HG03460 (cell line): ENCODE results near the gene CDK10.
"Not testable (repeated sequence)": the region's sequence is repeated elsewhere in the genome, so short reads cannot be mapped to it uniquely, and the experiment has no call there.

Experiments
- ATAC-seq: cut with Tn5 transposase; IDR thresholded peaks from one replicate; pipeline ENCODE4 v1.9.1; 2021; ENCODE audit not compliant: unreplicated experiment

Gene CDK10, protein sequence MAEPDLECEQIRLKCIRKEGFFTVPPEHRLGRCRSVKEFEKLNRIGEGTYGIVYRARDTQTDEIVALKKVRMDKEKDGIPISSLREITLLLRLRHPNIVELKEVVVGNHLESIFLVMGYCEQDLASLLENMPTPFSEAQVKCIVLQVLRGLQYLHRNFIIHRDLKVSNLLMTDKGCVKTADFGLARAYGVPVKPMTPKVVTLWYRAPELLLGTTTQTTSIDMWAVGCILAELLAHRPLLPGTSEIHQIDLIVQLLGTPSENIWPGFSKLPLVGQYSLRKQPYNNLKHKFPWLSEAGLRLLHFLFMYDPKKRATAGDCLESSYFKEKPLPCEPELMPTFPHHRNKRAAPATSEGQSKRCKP

DNA sequence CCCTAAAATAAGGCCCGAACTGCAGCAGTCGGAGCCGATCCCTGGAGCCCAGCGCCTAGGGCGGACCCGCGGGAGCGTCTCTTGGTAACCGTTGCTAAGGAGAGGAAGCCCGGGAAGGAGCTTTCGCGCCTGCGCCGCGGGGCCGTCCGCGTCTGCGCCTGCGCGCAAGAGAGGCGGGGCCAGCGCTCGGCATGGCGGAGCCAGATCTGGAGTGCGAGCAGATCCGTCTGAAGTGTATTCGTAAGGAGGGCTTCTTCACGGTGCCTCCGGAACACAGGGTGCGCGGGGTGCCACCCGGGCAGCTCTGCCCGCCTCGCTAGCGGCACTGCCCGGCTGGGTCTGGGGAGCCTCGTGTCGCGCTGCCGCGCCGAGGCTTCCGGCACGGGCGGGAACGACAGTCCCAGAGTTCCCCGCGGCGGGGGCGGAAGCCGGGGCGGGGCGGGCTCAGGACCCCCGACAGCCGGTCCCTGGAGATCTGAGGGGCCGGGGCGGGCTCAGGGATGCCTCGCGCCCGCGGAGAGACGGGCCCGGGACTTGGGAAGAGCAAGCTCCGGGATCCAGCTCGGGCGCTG is at the start of gene CDK10:
CDK10 (plus strand) TSS at position 170 of the 572 bp plus-strand sequence; CDS start at position 192, 22 bp downstream.
- ATAC-seq, result peak; percentile 64

DNA sequence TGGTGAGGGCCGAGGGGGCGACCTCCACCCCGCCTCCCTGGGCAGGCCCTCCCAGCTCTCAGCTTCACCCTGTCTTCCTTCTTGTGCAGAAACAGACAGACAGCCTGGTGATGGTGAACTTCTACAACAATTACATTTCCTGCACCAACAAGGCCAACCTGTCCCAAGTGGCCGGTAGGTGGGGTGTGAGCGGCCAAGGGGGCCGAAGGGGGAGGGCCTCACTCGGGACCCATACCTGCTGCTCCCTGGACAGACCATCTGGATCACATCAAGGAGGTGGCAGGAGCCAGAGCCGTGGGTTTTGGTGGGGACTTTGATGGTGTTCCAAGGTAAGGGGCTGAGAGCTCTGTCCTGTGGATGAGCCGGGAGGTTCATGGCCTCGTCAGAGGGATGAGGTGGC is 49.1 kb upstream of the CDK10 start:
- no peak for ATAC-seq

DNA sequence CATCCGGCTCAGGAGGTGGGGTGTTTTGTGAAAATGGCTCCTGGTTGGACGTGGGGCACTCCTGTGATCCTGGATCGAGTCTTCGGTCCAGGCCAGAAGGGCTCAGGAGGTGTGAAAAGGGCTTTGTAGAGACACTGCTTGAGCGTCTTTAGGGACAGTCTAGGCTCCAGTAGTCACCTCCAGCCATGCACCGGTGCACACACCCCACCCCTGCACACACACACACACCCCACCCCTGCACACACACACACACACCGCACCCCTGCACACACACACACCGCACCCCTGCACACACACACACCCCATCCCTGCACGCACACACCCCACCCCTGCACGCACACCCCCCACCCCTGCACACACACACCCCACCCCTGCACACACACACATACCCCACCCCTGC is 48.0 kb upstream of the CDK10 start:
- ATAC-seq, result no peak

DNA sequence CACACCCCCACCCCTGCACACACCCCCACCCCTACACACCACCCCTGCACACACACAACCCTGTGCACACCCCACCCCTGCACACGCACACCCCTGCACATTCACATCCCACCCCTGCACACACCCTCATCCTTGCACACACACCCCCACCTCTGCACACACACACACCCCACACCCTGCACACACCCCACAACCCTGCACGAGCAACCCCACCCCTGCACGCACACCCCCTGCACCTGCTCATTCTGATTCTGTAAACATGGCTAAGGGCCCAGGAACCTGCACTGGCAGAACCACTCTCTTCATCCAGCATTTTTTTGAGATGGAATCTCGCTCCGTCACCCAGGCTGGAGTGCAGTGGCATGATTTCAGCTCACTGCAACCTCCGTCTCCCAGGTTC is 47.1 kb upstream of the CDK10 start:
- ATAC-seq, result no peak

DNA sequence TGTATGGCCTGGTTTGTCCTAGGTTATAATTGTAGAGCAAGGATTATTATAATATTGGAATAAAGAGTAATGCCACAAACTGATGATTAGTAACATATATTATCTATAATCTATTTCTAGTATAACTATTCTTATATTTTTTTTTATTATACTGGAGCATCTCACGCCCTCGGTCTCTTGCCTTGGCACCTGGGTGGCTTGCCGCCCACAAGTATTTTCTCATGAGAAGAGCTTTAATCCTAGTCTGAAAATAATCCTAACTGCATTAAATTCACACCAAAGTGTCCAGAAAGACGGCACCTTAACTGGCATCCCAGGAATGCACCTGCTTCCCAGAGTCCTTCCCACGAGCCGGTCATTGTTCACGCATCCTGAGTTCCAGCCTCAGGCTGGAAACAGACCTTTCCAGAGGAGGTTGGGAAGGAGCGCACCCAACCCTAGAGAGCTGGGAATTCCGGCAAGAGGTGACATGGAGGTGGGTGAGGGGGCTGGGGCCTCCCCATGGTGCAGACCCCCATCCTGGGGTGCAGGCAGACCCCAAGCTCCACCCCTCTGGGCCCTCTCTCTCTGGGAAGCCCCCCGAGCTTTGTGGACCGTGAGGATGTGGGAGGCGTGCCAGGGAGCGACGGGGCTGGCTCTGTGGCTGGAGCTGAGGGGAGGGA is 44.9 kb upstream of the CDK10 start:
- ATAC-seq, result no peak

DNA sequence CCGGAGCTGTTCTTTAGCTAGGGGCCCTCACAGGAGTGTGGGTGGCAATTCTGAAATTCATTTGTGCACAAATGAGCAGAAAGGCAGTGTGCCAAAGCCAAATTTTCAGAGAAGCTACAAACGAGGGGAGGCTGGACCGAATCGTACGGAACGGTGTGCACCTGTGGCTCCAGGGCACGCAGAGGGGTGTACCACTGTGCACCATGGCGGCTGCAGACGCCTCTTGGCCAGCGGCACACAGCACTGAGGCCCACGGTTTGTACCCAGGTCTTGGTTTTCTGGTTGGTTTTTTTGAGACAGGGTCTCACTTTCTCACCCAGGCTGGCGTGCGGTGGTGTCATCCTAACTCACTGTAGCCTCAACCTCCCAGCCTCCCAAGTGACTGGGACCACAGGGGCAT is 43.9 kb upstream of the CDK10 start:
- no peak for ATAC-seq

DNA sequence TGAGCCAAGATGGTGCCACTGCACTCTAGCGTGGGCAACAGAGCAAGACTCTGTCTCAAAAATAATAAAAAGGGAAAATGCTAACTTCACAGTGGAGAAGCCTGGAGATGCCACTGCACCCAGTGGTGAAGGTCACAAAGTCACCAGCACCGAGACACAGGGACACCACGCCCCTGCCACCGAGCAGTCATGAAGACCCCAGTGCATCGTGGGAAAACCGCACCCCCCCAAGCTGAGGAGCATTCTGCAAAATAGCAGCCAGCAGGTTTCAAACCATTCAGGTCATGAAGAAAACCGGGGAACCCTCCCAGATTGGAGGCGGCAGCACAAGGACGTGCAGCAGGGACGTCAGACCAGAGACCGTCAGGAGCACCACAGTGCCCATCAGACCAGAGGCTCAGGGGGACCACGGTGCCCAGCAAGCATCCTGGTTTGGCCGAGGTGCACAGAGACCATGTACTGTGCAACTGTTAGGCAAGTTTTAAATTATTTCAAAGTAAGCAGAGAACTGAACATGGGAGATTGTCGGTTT is 42.7 kb upstream of the CDK10 start:
- ATAC-seq, result no peak

DNA sequence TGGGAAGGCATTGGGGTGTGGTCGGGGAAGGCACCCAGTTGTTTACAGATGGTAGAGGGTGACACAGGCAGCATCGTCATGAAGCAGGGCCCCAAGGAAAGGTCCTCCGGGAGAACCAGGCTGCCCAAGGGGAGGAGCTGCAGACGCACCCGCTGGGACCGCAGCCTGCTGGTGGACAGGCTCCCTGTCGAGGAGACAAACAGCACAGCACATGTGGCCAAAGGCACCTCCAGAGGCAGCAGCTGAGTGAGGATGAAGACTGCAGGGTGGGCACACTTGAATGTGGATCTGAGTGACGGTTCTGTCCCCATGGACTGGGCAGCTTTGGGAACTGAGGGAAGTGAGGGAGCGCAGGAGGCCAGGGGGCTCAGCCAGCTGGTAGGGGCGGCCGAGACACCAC is 41.4 kb upstream of the CDK10 start:
- no peak for ATAC-seq

DNA sequence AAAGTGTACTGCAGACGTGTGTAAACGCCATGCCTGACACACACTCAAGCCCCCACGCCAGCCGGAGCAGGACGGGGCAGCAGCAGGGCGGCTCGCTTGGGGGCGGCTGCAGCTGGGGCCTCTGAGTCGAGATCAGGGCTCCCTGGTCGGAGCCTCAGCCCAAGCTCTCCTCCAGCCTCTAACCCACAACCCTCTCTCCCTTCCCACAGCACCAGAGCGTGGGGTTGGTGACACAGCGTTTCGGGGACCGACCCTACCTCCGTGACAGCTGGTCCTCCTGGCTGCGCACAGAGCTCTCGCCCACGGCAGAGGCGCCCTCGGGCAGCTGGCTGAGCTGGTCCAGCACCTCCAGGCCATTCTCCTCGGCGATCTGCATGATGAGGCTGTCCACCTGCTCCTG is 40.2 kb upstream of the CDK10 start:
- no peak for ATAC-seq

DNA sequence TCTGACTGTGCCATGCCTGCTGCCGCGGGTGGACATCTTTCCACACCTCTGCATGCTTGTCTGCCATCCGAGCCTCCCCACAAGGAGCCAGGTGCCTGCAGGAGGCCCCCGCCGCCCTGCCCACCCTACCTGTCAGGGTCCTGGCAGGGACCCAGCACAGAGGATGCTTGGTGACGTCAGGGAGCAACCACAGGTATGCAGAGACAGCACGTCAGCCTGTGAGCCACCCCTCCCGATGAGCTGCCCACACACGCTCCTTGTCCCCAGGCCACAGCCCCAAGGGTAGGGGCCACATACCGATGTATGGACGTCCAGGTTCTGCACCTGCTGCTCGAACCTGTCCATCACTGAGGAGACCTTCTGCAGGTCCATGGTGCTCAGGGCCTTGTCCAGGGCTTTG is 39.6 kb upstream of the CDK10 start:
- no peak for ATAC-seq

DNA sequence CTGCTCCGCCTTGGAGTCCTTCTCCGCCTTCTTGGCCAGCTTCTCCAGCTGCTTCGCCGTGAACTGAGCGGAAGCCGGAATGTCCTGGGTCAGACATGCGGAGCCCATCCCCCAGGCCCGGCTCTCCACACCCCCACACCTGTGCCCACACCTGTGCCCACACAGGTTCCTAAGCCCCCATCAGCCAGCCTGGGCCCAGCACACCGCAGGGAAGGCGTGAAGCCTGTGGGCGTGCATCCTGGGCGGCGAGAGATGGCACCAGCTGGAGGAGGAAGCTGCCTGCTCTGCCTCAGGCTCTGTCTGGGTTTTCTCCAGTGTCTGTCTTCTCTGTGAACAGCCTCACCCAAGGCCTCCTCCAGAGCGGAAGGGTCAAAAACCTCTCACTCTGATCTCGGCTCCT is 34.9 kb upstream of the CDK10 start:
- no peak for ATAC-seq

DNA sequence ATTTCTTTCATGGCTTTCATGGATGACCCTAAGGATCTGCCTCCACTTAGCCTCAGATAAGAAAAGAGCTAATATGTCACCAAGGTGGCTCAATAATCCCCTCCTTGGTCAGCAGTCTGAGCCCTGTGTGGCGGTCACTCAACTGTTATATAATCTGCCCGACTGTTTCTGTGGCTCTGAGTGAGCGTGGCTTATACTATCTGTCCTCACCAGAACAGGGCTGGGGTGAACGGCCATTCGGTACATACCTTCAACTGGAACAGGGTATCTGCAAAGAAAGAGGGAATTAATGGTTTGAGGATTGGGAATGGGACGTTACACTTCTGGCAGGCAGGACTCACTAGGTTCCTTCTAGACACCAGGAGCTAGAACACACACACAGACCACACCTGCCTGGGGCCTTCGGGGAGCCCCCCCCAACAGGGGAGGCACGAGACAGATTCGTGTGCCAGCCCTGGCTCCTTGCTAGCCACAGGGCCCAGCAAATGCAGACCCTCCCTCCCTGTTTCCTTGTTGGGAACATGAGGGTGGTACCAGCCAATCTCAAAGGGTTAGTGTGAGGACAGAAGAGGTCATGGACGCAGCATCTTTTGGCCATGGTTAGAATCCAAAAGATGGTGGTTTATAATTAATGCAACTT is 32.7 kb upstream of the CDK10 start:
- ATAC-seq, result no peak

DNA sequence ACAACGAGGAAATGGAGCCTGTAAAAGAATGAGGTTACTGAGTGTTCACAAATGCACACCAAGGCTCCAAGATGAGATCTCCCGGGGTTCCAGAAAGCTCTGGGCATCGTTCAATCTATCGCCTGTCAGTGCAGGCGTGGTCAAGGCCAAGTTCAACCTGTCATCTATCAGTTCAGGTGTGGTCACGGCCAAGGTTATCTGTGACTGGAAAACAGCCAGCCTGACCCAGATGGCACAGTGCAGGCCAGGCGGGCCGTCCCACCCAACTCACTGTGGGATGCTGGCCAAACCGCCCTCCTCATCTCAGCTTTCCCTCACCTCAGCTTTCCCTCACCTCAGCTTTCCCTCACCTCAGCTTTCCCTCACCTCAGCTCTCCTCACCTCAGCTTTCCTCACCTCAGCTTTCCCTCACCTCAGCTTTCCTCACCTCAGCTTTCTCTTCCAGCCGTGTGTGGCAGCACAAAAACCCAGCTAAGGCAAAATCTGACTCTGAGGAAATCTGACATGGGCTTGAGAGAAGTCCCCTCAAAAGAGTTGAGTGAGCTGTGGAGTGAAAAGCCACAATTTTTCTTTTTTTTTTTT is 31.3 kb upstream of the CDK10 start:
- ATAC-seq, result no peak

DNA sequence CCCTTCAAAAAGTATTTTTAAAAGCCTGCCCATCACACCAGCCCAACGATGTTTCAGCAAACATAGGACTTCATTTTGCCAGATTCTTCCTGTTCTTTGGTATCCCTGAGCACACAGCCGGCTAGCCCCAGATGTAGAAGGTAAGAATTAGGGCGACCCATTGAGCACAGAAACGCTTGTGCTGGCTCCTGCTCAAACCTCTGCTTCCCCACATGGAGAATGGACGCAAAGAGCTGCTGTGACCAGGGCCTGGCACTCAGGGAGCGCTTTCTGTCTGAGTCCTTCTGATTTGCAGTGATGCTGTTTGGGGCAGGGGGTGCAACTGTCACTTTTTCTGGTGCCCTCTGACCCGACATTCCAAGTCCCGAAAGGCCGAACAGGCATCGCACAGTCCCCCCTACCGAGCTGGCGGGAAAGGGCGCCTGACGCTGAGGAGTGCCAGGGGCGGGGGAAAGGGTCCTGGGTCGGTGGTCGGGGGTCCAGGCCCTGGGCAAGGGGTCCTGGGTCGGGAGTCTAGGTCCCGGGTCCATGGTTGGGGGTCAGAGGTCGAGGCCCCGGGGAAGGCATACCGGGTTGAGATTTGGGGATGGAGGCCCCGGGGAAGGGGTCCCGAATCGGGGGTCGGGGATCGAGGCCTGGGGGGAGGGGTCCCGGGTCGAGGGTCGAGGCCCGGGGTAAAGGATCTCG is 29.9 kb upstream of the CDK10 start:
- no peak for ATAC-seq

DNA sequence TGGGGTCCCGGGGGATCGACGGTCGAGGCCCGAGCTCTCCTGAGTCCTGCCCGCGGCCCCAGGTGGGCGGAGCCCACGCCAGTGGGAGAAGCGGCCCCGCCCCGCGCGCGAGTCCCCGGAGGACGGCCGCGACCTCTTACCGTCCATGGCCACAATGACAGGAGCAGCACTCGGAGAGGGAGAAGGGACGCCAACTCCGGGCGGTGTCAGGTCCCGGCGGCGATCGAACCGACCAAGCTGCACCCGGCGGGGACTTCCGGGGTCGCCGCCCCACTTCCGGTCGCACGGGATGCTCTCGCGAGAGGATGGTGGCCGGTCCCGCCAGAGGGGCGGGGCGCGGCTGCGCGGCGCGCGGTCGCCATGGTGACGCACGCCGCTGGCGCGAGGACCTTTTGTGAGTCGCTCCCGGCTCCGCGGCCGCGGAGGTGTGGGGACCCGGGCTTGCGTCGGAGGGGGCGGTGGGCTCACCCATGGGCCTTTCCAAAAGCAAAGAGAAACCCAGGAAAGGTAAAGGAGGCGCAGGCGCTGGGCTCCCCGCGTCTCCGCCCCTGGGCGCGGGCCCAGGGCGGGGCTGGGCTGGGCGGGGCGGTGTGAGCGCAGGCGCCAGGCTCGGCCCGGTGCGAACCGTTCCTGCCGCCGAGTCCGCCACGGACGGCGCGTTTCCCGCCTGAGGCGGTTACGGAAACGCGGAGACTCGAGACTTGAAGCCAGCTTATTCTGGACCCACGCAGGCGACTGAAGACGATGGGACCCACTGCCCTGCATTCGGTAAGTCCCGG is 28.9 kb upstream of the CDK10 start, which contains the start of the genes CHMP1A and SPATA33:
CHMP1A (minus strand) TSS at position 267 of the 779 bp plus-strand sequence; CDS start at position 147, 120 bp downstream.
SPATA33 (plus strand) TSS at position 395 of the 779 bp plus-strand sequence; CDS start at position 471, 76 bp downstream.
- ATAC-seq, result peak; percentile 86

DNA sequence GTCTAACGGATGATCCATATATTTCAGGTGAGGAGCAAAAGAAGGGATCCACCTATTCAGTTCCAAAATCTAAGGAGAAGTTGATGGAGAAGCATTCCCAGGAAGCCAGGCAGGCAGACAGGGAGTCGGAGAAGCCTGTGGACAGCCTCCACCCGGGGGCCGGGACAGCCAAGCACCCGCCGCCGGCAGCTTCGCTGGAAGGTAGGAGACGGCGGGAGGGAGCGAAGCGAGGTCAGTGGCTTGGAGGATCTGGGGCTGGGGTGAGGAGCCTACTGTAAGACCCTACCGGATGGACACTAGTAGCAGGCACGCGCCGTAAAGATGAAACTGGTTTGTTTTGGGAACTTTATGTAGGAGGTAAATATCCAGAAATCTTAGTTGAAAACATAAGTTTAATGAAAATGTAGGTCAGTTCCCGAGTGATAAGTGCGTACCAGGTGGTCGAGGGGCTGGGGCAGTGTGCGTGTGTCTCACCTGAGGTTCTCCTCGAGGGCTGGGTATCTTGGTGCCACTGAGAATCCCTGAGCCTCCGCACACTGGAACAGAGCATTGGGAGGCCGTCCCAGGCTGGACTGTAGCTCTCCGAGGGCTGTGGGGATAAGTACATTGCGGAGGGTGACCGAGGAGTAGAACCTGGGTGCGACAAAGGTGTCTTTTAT is 28.1 kb upstream of the CDK10 start:
- ATAC-seq, result peak; percentile 14

DNA sequence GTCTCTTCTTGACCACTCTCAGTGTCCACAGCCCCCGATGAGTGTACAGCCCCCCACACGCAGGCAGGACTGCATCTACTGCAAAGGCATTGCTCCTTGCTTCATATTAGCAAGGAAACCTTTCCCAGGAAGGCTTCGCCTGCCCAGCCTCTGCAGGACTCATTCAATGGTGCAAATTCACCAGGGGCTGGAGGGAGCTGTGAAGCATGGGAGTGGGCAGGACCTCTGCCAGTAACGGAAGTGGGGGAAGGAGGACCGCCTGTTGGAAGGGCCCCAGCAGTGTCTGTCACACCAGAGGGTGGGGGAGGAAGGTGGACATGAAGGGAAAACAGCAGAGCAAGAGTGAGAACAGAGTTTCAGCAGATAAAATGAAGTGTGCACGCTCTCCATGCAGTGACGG is 26.3 kb upstream of the CDK10 start:
- ATAC-seq, result no peak

DNA sequence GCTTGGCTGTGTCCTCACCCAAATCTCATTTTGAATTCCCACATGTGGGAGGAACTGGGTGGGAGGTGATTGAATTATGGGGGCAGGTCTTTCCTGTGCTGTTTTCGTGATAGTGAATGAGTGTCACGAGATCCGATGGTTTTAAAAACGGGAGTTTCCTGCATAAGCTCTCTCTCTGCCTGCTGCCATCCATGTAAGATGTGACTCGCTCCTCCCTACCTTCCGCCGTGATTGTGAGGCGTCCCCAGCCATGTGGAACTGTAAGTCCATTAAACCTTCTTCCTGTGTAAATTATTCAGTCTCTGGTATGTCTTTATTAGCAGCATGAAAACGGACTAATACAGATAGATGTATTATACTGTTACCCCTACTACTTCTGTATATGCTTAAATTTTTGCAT is 25.3 kb upstream of the CDK10 start:
- ATAC-seq, result no peak

DNA sequence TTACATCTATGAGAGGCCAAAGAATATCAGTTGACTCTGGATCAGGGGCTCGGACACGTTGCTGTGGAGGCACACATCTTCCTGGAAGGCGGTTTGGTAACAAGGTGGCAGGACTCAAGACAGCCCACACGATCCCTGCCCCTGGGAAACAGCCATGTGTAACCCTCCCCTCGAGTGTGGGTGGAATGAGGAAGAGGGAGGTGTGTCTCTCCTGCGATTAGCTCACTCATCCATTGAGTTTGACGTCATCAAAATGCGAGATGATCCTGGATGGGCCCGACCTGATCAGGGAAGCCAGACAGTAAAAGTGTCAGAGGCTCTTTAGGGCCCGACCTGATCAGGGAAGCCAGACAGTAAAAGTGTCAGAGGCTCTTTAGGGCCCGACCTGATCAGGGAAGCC is 22.3 kb upstream of the CDK10 start:
- ATAC-seq, result not testable (repeated sequence)
